NCI-H1092 treated with DMSO at 0.1 percent for 48 hours (cell line): ENCODE data around the gene ACTL9.

Experiments used
- DNase-seq: peaks from one replicate; lab custom pipeline; 2025; lab: John Stamatoyannopoulos, UW

ACTL9 gene

GRCh38 chr19:8684001-8684902, 14.3 kb downstream of the ACTL9 start:
- DNase-seq = no peak

DNA sequence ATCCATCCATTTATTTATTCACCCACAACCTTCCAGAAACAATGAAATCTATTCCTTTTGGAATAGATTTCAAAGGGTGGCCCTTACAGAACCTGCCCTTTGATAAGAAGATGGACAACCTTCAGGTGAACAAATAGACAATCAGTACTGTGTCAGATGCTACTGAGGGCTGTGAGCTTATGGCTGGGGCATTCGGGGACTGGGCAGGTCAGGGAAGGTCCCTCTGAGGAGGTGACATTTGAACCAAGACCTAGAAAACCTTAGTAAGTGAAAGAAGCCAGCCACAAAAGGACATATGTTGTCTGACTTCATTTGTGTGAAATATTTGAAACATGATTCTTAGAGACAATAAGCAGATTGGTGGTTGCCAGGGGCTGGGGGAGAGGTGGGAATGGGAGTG, 15.7 kb downstream of the ACTL9 start:
- DNase-seq = no peak

DNA sequence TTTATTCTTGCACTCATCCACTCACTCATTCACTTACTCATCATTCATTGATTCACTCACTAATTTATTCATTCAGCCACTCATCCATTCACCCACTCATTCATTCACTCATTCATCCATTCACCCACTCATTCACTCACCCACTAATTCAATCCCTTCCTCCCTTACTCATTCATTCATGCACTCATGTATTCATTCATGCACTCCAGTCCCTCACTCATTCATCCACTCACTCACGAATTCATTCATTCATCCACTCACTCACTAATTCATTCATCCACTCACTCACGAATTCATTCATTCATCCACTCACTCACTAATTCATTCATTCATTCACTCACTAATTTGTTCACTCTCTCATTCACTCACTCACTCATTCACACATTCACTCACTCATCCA, 16.1 kb downstream of the ACTL9 start:
- no peak for DNase-seq

- DNase-seq = no peak
Measured at GRCh38 chr19:8681345-8682029, 17.1 kb downstream of the ACTL9 start.

DNA sequence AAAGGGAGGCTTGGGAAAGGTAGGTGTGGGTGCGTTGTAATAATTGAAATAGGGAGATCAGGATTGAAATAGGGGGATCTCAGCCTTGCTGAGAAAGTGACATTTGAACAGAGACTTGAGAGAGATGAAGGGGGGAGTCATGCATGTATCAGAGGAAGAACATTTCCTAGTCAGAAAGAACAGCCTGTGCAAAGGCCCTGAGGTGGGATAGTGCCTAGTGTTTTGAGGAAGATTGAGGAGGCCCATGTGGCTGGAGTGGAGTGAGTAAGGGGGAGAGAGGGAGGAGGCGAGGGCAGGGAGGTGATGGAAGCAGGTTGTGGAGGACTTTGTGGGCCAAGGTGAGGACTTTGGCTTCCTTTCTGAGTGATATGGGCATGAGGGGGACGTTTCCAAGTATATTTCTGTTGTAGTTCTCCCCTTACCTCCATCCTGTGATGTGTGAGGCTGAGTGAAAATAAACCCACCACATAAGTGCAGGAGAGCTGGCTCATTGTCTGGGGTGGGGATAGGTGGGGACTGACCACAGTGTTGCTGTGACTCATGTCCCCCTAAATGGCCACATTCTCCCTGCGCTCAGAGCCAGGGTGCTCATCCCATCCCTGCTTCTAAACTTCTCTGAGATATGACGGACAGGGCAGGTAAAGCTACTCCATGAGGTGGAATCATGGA, 17.8 kb downstream of the ACTL9 start:
- DNase-seq = no peak

- no peak for DNase-seq
Measured at GRCh38 chr19:8678244-8678807, 20.3 kb downstream of the ACTL9 start.

- DNase-seq = no peak
Measured at GRCh38 chr19:8675066-8675465, 23.5 kb downstream of the ACTL9 start.

GRCh38 chr19:8673276-8673891, 25.2 kb downstream of the ACTL9 start:
- DNase-seq = no peak

GRCh38 chr19:8666814-8667405, 31.7 kb downstream of the ACTL9 start:
- no peak for DNase-seq

DNA sequence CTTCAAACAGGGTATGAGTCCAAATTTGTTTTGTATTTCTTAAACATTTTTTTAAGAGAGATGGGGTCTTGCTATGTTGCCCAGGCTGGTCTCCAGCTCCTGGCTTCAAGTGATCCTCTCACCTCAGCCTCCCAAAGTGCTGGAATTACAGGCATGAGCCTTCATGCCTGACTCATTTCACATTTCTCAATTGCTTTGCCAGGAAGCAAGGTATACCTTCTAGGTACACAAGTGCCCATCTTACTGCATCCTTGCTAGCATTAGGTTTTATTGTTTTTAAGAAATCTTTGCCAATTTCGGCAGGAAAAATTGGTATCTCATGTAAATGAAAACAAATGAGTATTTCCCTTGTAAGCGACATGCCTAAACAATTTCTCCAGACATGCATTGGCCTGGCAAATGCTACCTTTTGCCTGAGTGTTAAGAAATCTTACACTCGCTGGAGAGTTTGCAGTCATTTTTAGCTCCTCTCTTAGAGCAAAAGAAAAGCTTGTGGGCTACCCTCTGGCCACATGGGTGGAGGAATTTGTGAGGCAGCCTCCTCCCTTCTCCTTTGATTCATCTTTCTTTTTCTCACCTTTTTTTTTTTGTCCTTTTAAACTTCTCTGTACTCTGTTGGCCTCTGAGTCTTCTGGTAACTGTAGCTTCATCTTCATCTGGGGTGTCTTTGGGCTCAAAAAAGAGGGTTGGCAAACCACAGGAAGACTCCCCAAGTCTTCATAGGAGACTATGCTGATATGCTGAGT, 33.0 kb downstream of the ACTL9 start:
- no peak for DNase-seq

DNA sequence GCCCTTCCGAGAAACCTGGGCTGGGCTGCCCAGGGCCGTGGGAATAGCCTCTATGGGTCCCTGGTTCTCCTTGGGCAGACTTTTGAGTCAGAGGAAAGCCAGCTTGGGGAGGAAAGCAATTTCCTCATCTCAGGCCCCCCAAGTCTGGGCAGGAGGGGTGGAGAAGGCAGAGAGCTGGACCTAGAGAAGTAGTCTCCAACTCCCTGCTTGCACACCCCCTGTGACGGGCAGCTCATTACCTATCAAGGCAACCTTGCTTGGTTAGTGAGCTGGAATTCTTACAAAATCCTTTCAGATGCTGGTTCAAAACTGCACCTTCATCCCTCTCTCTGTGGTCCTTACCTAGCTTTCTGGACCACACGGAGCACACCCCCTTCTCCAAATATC, 33.9 kb downstream of the ACTL9 start:
- DNase-seq = no peak

DNA sequence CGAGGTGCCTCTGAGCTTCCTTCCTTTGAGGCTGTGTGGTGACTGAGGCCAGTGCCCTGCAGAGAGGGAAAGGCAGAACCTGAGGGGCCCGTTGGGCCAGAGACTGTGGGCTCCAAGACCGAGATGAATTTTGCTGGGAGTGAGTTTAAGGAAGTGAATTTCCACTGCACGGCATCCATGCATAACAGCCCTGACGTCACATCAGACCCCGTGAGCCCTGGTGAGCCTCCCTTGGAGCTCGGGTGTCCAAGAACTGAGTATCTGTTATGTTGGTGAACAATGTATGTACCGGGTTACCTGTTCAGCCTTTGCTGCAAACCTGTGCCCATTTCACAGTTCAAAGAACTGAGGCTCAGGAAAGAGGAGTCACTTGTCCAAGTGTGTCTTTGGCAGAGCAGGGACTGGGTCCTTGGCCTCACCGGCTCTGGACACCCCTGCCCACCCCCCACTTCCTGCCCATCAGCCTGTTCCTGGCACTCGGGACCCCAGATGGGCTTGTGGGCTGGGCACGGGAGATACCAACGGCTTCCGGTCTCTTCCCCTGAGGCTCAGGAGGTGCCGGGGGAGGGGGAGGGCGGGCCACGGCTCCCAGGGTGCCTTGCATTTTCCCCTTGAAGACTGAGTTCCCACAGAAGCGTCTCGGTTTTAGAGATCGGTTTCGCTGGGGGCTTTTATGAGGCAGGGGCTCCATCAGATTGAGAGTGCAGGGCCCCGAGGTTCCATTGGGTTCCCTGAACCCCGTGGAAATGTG, 34.5 kb downstream of the ACTL9 start:
- DNase-seq = no peak

DNA sequence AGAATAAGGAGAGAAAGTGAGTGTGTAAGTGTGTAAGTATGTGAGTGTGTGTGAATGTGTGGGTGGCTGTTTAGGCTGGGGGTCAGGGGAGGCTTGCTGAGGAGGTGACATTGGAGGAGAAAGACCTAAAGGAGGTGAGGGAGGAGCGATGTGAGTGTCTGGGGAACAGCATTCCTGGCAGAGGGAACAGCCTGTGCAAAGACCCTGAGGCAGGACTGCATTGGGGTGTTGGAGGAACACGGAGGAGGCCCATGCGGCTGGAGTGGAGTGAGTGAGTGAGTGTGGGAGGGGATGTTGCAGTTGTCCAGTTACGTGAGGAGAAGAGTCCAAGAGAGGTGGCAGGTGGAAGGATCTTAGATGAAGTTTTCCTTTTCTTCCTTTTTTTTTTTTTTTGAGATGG, 36.3 kb downstream of the ACTL9 start:
- DNase-seq = no peak

DNA sequence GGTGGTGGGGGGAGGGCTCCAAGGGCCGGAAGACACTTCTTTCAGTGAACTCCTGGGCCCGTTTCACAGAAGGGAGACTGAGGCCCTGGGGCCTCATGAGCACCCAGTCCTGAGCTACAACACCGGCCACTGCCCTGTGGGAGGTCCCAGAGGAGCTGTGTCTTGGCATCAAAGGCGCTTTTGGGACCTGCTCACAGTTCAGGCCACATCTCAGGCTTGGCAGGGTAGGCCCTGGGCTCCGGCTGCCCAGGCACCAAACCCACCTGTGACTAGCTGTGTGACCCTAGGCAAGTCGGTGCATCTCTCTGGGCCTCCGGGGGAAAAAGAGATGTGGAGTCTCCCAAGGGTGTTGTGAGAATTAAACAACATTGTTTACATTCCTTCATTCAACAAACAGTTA, 38.7 kb downstream of the ACTL9 start:
- no peak for DNase-seq

DNA sequence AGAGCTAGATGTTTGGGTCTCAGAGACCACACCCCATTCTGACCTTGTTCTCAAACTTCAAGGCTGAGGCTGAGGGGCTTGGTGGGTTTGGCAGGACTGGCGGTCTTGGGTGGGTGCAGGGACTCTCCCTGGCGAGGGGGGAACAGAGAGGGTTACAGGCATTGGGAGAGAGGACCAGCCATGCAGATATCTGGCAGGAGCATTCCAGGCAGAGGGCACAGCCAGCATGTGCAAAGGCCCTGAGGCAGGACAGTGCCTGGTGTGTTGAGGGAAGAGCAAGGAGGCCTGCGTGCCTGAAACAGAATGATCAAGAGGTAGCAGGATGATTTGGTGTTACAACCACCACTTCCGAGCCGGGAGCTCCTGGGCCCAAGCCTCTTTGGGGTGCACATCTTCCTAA, 40.7 kb downstream of the ACTL9 start:
- no peak for DNase-seq

GRCh38 chr19:8655340-8655709, 43.3 kb downstream of the ACTL9 start:
- no peak for DNase-seq

GRCh38 chr19:8654591-8655339, 43.8 kb downstream of the ACTL9 start:
- peak; percentile 23 for DNase-seq

DNA sequence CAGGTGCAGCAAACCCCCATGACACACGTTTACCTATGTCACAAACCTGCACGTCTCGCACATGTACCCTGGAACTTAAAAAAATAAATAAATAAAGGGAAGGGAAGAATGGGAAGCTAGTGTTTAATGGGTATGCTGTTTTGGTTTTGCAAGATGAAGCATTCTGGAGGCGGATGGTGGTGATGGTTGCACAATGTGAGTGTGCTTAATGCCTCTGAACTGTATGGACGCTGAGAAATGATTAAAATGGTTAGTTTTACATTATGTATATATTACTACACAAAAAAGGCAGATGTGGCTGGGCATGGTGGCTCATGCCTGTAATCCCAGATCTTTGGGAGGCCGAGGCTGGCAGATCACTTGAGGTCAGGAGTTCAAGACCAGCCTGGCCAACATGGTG, 50.4 kb downstream of the ACTL9 start:
- DNase-seq = no peak
